Kidney (tissue), 14 donors: Measurements from ENCODE around the gene LNX1. TPM values are rescaled to one million over a fixed set of nuclear protein-coding genes. Genes with fewer than 3 reads are reported as not detected.

ENCODE experiments used
- DNase-seq, 5 donors: peaks; one replicate each; pipeline ENCODE4 v3.0.0-alpha.2; 2013 to 2020
- FAIRE-seq: peaks from 2 replicates; lab custom pipeline; 2012; peaks lifted over from hg19 to GRCh38; lab: Jason Lieb, UNC
- H3K27ac ChIP-seq, 2 donors: one replicate each; pipeline ENCODE4 v1.7.0; 2013; ENCODE audit warnings: low read depth in 2 of 2, low read length in 2 of 2, inconsistent platforms in 1 of 2
- H3K27me3 ChIP-seq: one replicate; pipeline ENCODE4 v1.7.1; 2013; ENCODE audit warnings: low read length, inconsistent platforms; ENCODE audit not compliant: control insufficient read depth, insufficient read depth
- H3K36me3 ChIP-seq, 3 donors: one replicate each; pipeline versions ENCODE4 v1.7.0 to v1.7.1; 2013; ENCODE audit warnings: low read length in 3 of 3, control low read depth in 1 of 3, inconsistent platforms in 1 of 3; ENCODE audit not compliant: insufficient read depth in 3 of 3, control insufficient read depth in 2 of 3
- H3K4me1 ChIP-seq, 3 donors: one replicate each; pipeline versions ENCODE4 v1.7.0 to v1.7.1; 2013; ENCODE audit warnings: low read length in 3 of 3, inconsistent platforms in 1 of 3, low read depth in 1 of 3; ENCODE audit not compliant: control insufficient read depth in 2 of 3, insufficient read depth in 2 of 3
- H3K4me3 ChIP-seq, 3 donors: one replicate each; pipeline versions ENCODE4 v1.7.0 to v1.8.1; 2013; ENCODE audit warnings: low read length in 3 of 3, control low read depth in 1 of 3, inconsistent platforms in 1 of 3
- H3K9ac ChIP-seq, 3 donors: one replicate each; pipeline versions ENCODE4 v1.7.0 to v1.7.1; 2013; ENCODE audit warnings: low read length in 3 of 3, control low read depth in 1 of 3, inconsistent platforms in 1 of 3
- H3K9me3 ChIP-seq, 3 donors: one replicate each; pipeline versions ENCODE4 v1.7.0 to v1.7.1; 2013; ENCODE audit warnings: low read length in 3 of 3, control low read depth in 1 of 3, inconsistent platforms in 1 of 3; ENCODE audit not compliant: control insufficient read depth in 2 of 3, insufficient read depth in 1 of 3
- intact Hi-C: fragments of 100-400 bp; cut with DNase I; formaldehyde crosslinking; loops from one replicate; pipeline ENCODE4 v1.11.1; 2022
- polyA plus RNA-seq: library from polyadenylated mRNA; stranded (reverse); fragments of 350-450 nt; fragmentation: Illumina TruSeq; extraction: RNeasy Lipid Tissue Mini Kit (QIAGEN cat#74804); gene quantifications from one replicate; pipeline ENCODE4 v1.2.3, GENCODE V29; 2014; ENCODE audit warnings: low read depth, low replicate concordance; ENCODE audit not compliant: insufficient read depth
- total RNA-seq: library from RNA; stranded (reverse); fragmentation: NEBNext Ultra II Directional; extraction: Animal tissue kit (Norgen Biotek cat#: 25700); gene quantifications from one replicate; pipeline ENCODE4 v1.2.1, GENCODE V29; 2021
- TF ChIP-seq, protein P1 (sequence below): IDR thresholded peaks from 3 replicates; pipeline ENCODE4 v1.5.1; 2012; ENCODE audit warnings: mild to moderate bottlenecking, moderate library complexity, borderline replicate concordance; ENCODE audit not compliant: insufficient read depth; ENCODE audit errors: extremely low read depth
- donor health status: control.
- donor health status: control.
- donor health status: control.
- donor health status: control.
- donor health status: control.
- donor health status: DM: yes; HTN: yes; CAD: no.
- donor health status: Normal renal cell carcinoma (clear cell type).

LNX1 gene
- total and polyA plus RNA-seq, 2 donors from 2014 or later, result 10.2 to 25.6 TPM

DNA sequence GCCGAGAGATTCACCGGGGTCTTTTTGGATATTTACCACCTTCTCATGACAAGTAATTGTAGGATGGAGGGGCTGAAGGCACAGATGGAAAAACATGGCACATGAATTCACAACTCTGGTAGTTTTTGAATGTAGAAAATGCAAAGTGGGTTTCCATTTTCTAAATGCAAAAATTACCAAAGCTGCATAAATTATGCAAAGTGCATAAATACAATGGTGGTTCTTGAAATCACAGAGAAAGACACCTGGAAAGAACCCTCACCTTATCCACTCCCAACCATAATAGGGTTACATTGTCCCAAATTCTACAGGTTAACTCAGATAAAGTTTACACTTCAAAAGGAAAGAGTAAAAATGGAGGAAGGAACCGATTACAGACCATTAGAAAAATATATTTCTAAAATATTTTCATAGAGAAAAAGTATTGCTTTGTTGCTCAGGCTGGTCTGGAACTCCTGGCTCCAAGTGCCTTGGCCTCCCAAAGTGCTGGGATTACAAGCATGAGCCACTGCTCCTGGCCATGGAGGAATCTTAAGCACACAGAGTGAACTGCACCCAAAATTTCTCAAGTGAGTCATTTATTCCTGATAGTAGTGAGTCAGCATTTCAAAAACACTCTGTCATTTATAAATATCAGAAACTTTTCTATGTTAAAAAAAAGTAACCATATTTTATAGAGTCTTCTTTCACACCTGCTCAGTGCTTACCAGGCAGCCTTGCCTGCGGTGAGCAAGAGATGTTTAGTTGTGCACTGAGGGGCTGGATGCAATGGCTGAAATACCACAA, 112.4 kb downstream of the LNX1 start:
- Histone ChIP-seq H3K4me3 (no peak overlapping the region), H3K9ac (no peak overlapping the region), H3K27ac (no peak overlapping the region), H3K27me3 (no peaks in the 10 kb centered on the region), H3K9me3 (no peaks in the 10 kb centered on the region), H3K36me3 (peaks cover 0 to 3% (median 0%) of the 10 kb centered on the region in 3 donors), H3K4me1 (no peaks in the 10 kb centered on the region)
- DNase-seq, result no peak
- FAIRE-seq, result no peak
- TF ChIP-seq, protein P1, sequence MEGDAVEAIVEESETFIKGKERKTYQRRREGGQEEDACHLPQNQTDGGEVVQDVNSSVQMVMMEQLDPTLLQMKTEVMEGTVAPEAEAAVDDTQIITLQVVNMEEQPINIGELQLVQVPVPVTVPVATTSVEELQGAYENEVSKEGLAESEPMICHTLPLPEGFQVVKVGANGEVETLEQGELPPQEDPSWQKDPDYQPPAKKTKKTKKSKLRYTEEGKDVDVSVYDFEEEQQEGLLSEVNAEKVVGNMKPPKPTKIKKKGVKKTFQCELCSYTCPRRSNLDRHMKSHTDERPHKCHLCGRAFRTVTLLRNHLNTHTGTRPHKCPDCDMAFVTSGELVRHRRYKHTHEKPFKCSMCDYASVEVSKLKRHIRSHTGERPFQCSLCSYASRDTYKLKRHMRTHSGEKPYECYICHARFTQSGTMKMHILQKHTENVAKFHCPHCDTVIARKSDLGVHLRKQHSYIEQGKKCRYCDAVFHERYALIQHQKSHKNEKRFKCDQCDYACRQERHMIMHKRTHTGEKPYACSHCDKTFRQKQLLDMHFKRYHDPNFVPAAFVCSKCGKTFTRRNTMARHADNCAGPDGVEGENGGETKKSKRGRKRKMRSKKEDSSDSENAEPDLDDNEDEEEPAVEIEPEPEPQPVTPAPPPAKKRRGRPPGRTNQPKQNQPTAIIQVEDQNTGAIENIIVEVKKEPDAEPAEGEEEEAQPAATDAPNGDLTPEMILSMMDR, result no peak
- intact Hi-C loops, result no loop called here

DNA sequence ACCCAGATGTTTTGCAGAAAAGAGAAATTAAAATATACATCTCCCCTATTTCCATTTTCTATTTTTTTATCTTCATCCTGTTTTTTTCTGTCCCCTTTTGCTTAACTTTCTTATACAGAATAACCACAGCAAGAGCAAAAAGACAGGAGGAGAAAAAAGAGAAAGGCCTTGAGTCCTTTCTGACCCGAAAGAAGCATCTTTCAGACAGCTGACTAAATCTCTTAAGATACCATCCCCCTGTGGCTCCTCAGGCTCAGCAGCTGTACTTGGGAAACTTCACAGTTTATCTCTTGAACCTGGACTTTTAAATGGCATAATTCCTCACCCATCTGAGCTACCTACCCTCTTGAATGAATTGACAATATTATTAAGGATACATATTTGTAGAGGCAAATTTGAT, 113.7 kb downstream of the LNX1 start:
- DNase-seq (no peak), FAIRE-seq (no peak)
- TF ChIP-seq, protein P1, result no peak
- H3K4me3 ChIP-seq, result no peak overlapping the region
- no peak overlapping the region for H3K27ac ChIP-seq
- H3K36me3 ChIP-seq, result peaks cover 0 to 3% (median 0%) of the 10 kb centered on the region in 3 donors
- H3K4me1 ChIP-seq, result no peaks in the 10 kb centered on the region
- intact Hi-C loops, result no loop called here
- no peaks in the 10 kb centered on the region for H3K9me3 ChIP-seq
- H3K27me3 ChIP-seq, result no peaks in the 10 kb centered on the region
- no peak overlapping the region for H3K9ac ChIP-seq

DNA sequence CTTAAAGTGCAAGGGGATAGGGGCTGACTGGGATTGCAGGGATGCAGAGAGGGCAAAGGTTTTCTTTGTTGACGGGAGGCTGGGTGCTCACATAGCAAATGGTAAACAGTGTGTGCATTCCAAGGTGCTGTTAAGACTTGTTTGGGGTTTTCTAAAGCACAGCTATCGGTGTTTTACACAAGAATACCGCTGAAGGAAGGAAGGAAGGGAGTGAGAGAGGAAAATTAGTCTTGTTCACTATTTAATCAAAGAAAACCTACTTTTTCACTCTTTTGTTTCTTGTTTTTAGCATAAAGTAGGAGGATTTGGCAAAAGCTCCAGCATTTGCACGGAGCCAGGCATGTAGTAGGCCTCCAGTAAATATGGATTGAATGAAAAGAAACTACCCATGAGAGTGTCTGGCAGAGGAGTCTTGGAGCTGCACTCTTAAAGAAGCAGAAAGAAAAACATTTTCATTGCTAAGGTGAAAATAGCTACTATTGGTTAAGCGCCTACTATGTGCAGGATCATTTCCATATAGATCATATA, 114.2 kb downstream of the LNX1 start:
- no peaks in the 10 kb centered on the region for H3K9me3 ChIP-seq
- FAIRE-seq (no peak), DNase-seq (no peak)
- peaks cover 0 to 3% (median 0%) of the 10 kb centered on the region in 3 donors for H3K36me3 ChIP-seq
- TF ChIP-seq, protein P1, result no peak
- H3K4me3 ChIP-seq, result no peak overlapping the region
- no peak overlapping the region for H3K27ac ChIP-seq
- intact Hi-C loops, result no loop called here
- no peak overlapping the region for H3K9ac ChIP-seq
- no peaks in the 10 kb centered on the region for H3K4me1 ChIP-seq
- no peaks in the 10 kb centered on the region for H3K27me3 ChIP-seq
